K562 (cell line): ENCODE data around the gene ZDHHC14. TPM values are rescaled to one million over a fixed set of nuclear protein-coding genes. Genes with fewer than 3 reads are reported as not detected.
A peak's percentile ranks its signal among the peaks of the same experiment; 100 is the strongest.

Experiments used
- CXXC5 ChIP-seq: fragments of 250-450 bp; sonication (Bioruptor Pico); IDR thresholded peaks from 2 replicates; pipeline ENCODE4 v1.8.0; 2022; ENCODE audit warnings: inconsistent platforms, mild to moderate bottlenecking, moderate library complexity
- FOSL1 ChIP-seq: fragments of 200-800 bp; sonication (Bioruptor generic); conservative IDR thresholded peaks from 2 replicates; pipeline ENCODE4 v1.6.1; 2016; ENCODE audit warnings: missing genetic modification characterization, missing compliant biosample characterization
- GABPB1 ChIP-seq: sonication (generic); formaldehyde crosslinking; IDR thresholded peaks from 2 replicates; pipeline ENCODE4 v1.8.0; 2022; ENCODE audit warnings: mild to moderate bottlenecking, missing genetic modification reagents
- GATAD2A ChIP-seq: fragments of 450-650 bp; IDR thresholded peaks from 2 replicates; pipeline ENCODE4 v1.6.1; 2017
- L3MBTL2 ChIP-seq: fragments of 450-650 bp; IDR thresholded peaks from 2 replicates; pipeline ENCODE4 v1.6.1; 2016; ENCODE audit warnings: mild to moderate bottlenecking, moderate library complexity
- LEF1 ChIP-seq: fragments of 450-650 bp; IDR thresholded peaks from 2 replicates; pipeline ENCODE4 v1.6.1; 2016; ENCODE audit warnings: mild to moderate bottlenecking
- MNT ChIP-seq, 2 experiments: fragments of 450-650 bp; conservative IDR thresholded peaks; 2 replicates each; pipeline ENCODE4 v1.6.1; 2017; ENCODE audit warnings: mild to moderate bottlenecking in 2 of 2, moderate library complexity in 2 of 2
- MYC ChIP-seq, 2 experiments: fragments of 250-450 bp in 1 of 2; sonication (Bioruptor Pico) in 1 of 2; IDR thresholded peaks; 2 replicates each; pipeline versions ENCODE4 v1.5.1 to v1.6.1; 2012 to 2021; ENCODE audit warnings: low read depth in 2 of 2, borderline replicate concordance in 1 of 2, improper control_type of control experiment in 1 of 2, low read length in 1 of 2, mild to moderate bottlenecking in 1 of 2, moderate library complexity in 1 of 2
- NR4A1 ChIP-seq, 2 experiments: fragments of 250-450 bp in 1 of 2; fragments of 450-650 bp in 1 of 2; sonication (Bioruptor Pico) in 1 of 2; IDR thresholded peaks; 2 replicates each; pipeline versions ENCODE4 v1.4.0 to v1.6.1; 2016 to 2020; ENCODE audit warnings: mild to moderate bottlenecking in 2 of 2, missing compliant biosample characterization in 1 of 2, missing genetic modification characterization in 1 of 2, moderate library complexity in 1 of 2
- RBM14 ChIP-seq: fragments of 200-400 bp; formaldehyde crosslinking; IDR thresholded peaks from 2 replicates; pipeline ENCODE4 v1.6.1; 2018; ENCODE audit warnings: low read depth, mild to moderate bottlenecking, low read length, moderate library complexity, borderline replicate concordance; ENCODE audit not compliant: insufficient read depth
- SMAD1 ChIP-seq: fragments of 150-350 bp; IDR thresholded peaks from 2 replicates; pipeline ENCODE4 v1.6.1; 2014; ENCODE audit warnings: low read length, low read depth; ENCODE audit not compliant: partially characterized antibody
- SMAD4 ChIP-seq: fragments of 250-450 bp; sonication (Bioruptor Pico); conservative IDR thresholded peaks from 2 replicates; pipeline ENCODE4 v1.8.0; 2021; ENCODE audit warnings: inconsistent platforms, mild to moderate bottlenecking, moderate library complexity
- SMARCA4 ChIP-seq: fragments of 450-650 bp; IDR thresholded peaks from 2 replicates; pipeline ENCODE4 v1.6.1; 2016
- SMARCC2 ChIP-seq: fragments of 450-650 bp; IDR thresholded peaks from 2 replicates; pipeline ENCODE4 v1.6.1; 2017; ENCODE audit warnings: antibody characterized with exemption, moderate library complexity, mild to moderate bottlenecking, low read depth
- TEAD4 ChIP-seq, 2 experiments: sonication (generic) in 1 of 2; formaldehyde crosslinking in 1 of 2; IDR thresholded peaks; 2 replicates each; pipeline versions ENCODE4 v1.6.1 to v1.8.0; 2012 to 2022; ENCODE audit warnings: borderline replicate concordance in 1 of 2, inconsistent platforms in 1 of 2, low read length in 1 of 2, mild to moderate bottlenecking in 1 of 2, missing genetic modification reagents in 1 of 2
- ZFX ChIP-seq: sonication (generic); formaldehyde crosslinking; IDR thresholded peaks from 2 replicates; pipeline ENCODE4 v1.8.0; 2022; ENCODE audit warnings: mild to moderate bottlenecking, missing genetic modification reagents, moderate library complexity
- ZNF174 ChIP-seq: fragments of 250-450 bp; sonication (Bioruptor Pico); IDR thresholded peaks from 2 replicates; pipeline ENCODE4 v1.4.0; 2020; ENCODE audit warnings: mild to moderate bottlenecking
- ZNF282 ChIP-seq: sonication (generic); formaldehyde crosslinking; IDR thresholded peaks from 2 replicates; pipeline ENCODE4 v1.8.1; 2023; ENCODE audit warnings: missing genetic modification reagents
- ZNF639 ChIP-seq, 2 experiments: fragments of 200-800 bp in 1 of 2; sonication (Bioruptor generic) in 1 of 2; sonication (generic) in 1 of 2; formaldehyde crosslinking in 1 of 2; IDR thresholded peaks in 1 of 2; conservative IDR thresholded peaks in 1 of 2; 2 replicates each; pipeline versions ENCODE4 v1.5.0 to v1.6.1; 2016 to 2020; ENCODE audit warnings: missing compliant biosample characterization in 1 of 2, missing genetic modification characterization in 1 of 2, missing genetic modification reagents in 1 of 2
- ZNF717 ChIP-seq: fragments of 250-450 bp; sonication (Bioruptor Pico); IDR thresholded peaks from 2 replicates; pipeline ENCODE4 v1.5.0; 2021
- ZNF766 ChIP-seq: fragments of 200-800 bp; sonication (Bioruptor generic); conservative IDR thresholded peaks from 2 replicates; pipeline ENCODE4 v1.6.1; 2016; ENCODE audit warnings: missing genetic modification characterization, missing compliant biosample characterization
- polyA plus RNA-seq, 8 experiments: library from polyadenylated mRNA; depleted of rRNA in 4 of 8; stranded (reverse) in 5 of 8; unstranded in 3 of 8; fragments of >200 nt; fragmentation: Nextera tagmentation in 2 of 8; fragmentation: Illumina TruSeq in 1 of 8; extraction: Ambion mirVana in 2 of 8; extraction: Trizol in 1 of 8; gene quantifications; 2 replicates each; pipeline versions ENCODE4 v1.2.1 to v1.2.3, GENCODE V29; 2011 to 2014; ENCODE audit warnings: inconsistent platforms in 1 of 8, missing spikeins in 1 of 8
- total RNA-seq, 7 experiments: library from RNA; depleted of rRNA in 6 of 7; stranded (reverse); fragments of >200 nt in 6 of 7; fragmentation: Illumina TruSeq in 2 of 7; extraction: Trizol in 2 of 7; gene quantifications; 2 replicates each; pipeline versions ENCODE4 v1.2.1 to v1.2.3, GENCODE V29; 2011 to 2021; ENCODE audit warnings: low replicate concordance in 1 of 7

Gene ZDHHC14
- total and polyA plus RNA-seq, 9 of the 15 experiments (the other 6 are each of a cell fraction or from before 2014, with no cell fraction given), result 0.92 to 23.1 (median 13.8) TPM

GRCh38 chr6:157520596-157521361 lies 139.8 kb downstream of the ZDHHC14 start (continued):
- TF ChIP-seq MNT (conservative IDR thresholded peaks at IDR 0.05), result peak in 1 of 2 experiments; percentile 34; a peak in 1 of 4 replicates
- peak; percentile 56; the same call in 1 of the 2 replicates for TF ChIP-seq GABPB1 (CRISPR knock-in tag)
- TF ChIP-seq LEF1, result no peak
- TF ChIP-seq SMARCA4, result peak; percentile 47; the same call in 1 of the 2 replicates
- TF ChIP-seq SMARCC2, result peak; percentile 61; the same call in 1 of the 2 replicates
- TF ChIP-seq ZNF717 (CRISPR knock-in tag), result no peak
- no peak for TF ChIP-seq RBM14
- 0 out of 2 replicates have a peak, but pooled peaks have one; percentile 1 for TF ChIP-seq TEAD4 (IDR thresholded peaks at IDR 0.05; ENCODE audit: low read length)
- TF ChIP-seq TEAD4 (CRISPR knock-in tag; IDR thresholded peaks at IDR 0.05; ENCODE audit: borderline replicate concordance), result no peak
- TF ChIP-seq ZNF766, result peak; percentile 59; the same call in 1 of the 2 replicates
- 0 out of 2 replicates have a peak, but pooled peaks have one; percentile 33 for TF ChIP-seq SMAD4 (CRISPR knock-in tag)
- 0 out of 2 replicates have a peak, but pooled peaks have one; percentile 24 for TF ChIP-seq MYC (IDR thresholded peaks at IDR 0.05; ENCODE audit: low read depth, low read length)
- TF ChIP-seq MYC (CRISPR knock-in tag; IDR thresholded peaks at IDR 0.05; ENCODE audit: borderline replicate concordance, low read depth), result 0 out of 2 replicates have a peak, but pooled peaks have one; percentile 43
- TF ChIP-seq FOSL1, result 0 out of 2 replicates have a peak, but pooled peaks have one; percentile 8
- TF ChIP-seq CXXC5 (CRISPR knock-in tag), result peak; percentile 68
- no peak for TF ChIP-seq ZNF282 (CRISPR knock-in tag)
- peak; percentile 58; the same call in 1 of the 2 replicates for TF ChIP-seq L3MBTL2
- no peak for TF ChIP-seq NR4A1 (CRISPR knock-in tag; IDR thresholded peaks at IDR 0.05)
- TF ChIP-seq NR4A1 (tag; IDR thresholded peaks at IDR 0.05), result peak; percentile 70; the same call in 1 of the 2 replicates
- TF ChIP-seq GATAD2A, result peak; percentile 54; the same call in 1 of the 2 replicates
- TF ChIP-seq ZNF639 (CRISPR knock-in tag; conservative IDR thresholded peaks at IDR 0.05 in 1 of 2, IDR thresholded peaks at IDR 0.05 in 1 of 2), result peak in 1 of 2 experiments; percentile 68; a peak in 1 of 4 replicates
- TF ChIP-seq ZFX (CRISPR knock-in tag), result peak; percentile 44; the same call in 1 of the 2 replicates
- no peak for TF ChIP-seq ZNF174 (CRISPR knock-in tag)
- peak; percentile 42 for TF ChIP-seq SMAD1
